Measurements from ENCODE around the gene FAM9B. TPM values are rescaled to one million over a fixed set of nuclear protein-coding genes. Genes with fewer than 3 reads are reported as not detected.

FAM9B gene
- total RNA-seq, 1 donor from 2014 or later: 0.52 TPM

Other genes starting within 250 kb of the FAM9B start
- gene FAM9A, start 232.7 kb downstream of the FAM9B start, total RNA-seq: not detected

All from upper lobe of right lung (tissue), 1 donor.